ENCODE results near the gene DENR. TPM values are rescaled to one million over a fixed set of nuclear protein-coding genes. Genes with fewer than 3 reads are reported as not detected.

The DENR gene
- total RNA-seq, 1 donor from 2014 or later, result 23.5 TPM

DNA sequence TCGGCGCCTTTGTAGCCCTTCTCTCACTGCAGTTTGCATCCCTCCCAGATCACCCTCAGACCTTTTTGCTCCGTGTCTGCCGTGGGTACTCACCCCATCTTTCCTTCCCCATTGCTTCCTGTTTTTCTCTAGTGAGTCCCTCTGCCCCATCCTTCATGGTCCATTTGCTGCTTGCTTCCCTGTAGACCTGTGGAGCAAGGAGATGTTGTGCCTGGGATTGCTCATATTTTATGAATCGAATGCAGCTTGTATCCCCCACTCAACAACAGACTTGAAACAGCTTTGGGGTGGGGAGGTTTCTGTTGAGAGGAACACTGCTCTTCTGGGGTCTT, 661 bp downstream of the DENR start:
- Histone ChIP-seq H3K36me3 (peaks cover 34% of the 10 kb centered on the region), H3K27ac (replicated peaks) (peak overlapping the region; percentile 90), H3K27me3 (ENCODE audit: low read depth) (no peaks in the 10 kb centered on the region), H3K9me3 (replicated peaks) (no peaks in the 10 kb centered on the region), H3K4me3 (peak overlapping the region; percentile 96), H3K4me1 (peaks cover 21% of the 10 kb centered on the region)
- intact Hi-C loops (cut with micrococcal nuclease), result no loop called here
- no peak for DNase-seq
- TF ChIP-seq, protein P1, sequence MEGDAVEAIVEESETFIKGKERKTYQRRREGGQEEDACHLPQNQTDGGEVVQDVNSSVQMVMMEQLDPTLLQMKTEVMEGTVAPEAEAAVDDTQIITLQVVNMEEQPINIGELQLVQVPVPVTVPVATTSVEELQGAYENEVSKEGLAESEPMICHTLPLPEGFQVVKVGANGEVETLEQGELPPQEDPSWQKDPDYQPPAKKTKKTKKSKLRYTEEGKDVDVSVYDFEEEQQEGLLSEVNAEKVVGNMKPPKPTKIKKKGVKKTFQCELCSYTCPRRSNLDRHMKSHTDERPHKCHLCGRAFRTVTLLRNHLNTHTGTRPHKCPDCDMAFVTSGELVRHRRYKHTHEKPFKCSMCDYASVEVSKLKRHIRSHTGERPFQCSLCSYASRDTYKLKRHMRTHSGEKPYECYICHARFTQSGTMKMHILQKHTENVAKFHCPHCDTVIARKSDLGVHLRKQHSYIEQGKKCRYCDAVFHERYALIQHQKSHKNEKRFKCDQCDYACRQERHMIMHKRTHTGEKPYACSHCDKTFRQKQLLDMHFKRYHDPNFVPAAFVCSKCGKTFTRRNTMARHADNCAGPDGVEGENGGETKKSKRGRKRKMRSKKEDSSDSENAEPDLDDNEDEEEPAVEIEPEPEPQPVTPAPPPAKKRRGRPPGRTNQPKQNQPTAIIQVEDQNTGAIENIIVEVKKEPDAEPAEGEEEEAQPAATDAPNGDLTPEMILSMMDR (IDR thresholded peaks at IDR 0.05; ENCODE audit: borderline replicate concordance), result no peak

DNA sequence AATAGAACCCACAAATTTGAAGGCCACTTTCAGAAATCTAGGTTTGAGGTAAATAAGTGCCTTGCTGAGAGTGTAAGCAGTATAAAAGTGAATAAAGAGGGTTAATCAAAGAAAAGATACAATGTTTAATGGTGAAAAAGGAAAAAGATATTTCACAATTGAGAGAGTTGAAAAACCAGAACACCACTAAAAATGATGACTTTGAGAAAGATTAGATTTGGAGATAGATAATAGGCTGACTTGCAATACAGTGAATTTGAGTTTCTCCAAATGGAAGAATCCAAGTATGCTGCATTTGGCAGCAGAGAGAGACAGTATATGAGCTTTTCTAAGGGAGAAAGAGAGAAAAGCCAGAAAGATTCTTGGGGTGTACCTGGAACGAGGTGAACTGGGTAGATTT, 2.2 kb downstream of the DENR start:
- TF ChIP-seq, protein P1 (IDR thresholded peaks at IDR 0.05; ENCODE audit: borderline replicate concordance), result no peak
- intact Hi-C loops (cut with micrococcal nuclease), result no loop called here
- H3K9me3 ChIP-seq (replicated peaks), result no peaks in the 10 kb centered on the region
- peaks cover 44% of the 10 kb centered on the region for H3K36me3 ChIP-seq
- H3K27ac ChIP-seq (replicated peaks), result no peak overlapping the region
- H3K4me3 ChIP-seq, result no peak overlapping the region
- no peaks in the 10 kb centered on the region for H3K27me3 ChIP-seq (ENCODE audit: low read depth)
- H3K4me1 ChIP-seq, result peaks cover 21% of the 10 kb centered on the region
- DNase-seq, result no peak

DNA sequence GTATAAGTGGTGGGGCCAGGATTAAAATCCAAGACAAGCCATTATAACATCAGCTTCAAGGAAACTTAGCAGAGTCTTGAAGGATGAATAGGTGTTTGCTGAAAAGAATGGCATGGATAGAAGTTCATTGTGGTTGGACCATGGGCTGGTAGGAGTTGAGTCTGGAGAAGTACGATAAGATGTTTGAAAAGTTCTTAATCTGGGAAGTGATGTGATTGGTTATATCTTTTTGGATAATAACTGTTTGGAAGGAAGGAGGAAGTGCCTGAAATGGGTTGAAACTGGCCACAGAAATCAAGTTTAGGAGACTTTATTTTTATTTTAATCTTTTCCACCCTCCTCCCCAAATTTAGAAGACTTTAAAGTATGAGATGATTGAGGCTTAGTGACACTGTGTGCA, 4.9 kb downstream of the DENR start:
- Histone ChIP-seq H3K4me1 (peaks cover 15% of the 10 kb centered on the region), H3K4me3 (no peak overlapping the region), H3K36me3 (peaks cover 63% of the 10 kb centered on the region), H3K27ac (replicated peaks) (no peak overlapping the region), H3K9me3 (replicated peaks) (no peaks in the 10 kb centered on the region), H3K27me3 (ENCODE audit: low read depth) (no peaks in the 10 kb centered on the region)
- intact Hi-C loops (cut with micrococcal nuclease), result no loop called here
- TF ChIP-seq, protein P1 (IDR thresholded peaks at IDR 0.05; ENCODE audit: borderline replicate concordance), result no peak
- no peak for DNase-seq

DNA sequence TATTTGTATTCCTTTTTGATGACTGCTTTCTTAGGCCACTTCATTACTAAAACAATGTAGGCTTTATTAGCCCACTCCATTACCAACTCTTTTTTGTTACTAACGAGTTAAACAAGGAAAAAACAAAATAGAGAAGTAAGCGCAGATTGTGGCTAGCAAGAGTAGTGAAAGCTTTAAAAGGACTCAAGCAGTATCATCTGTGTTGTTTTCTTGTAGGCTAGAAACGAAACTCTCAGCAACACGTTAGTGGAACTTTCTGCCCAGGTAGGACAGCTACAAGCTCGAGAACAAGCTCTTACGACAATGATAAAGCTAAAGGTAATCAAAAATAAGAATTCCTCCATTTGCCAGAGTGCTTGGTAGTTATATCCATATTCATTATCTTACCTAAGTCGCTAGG, 32.9 kb downstream of the DENR start:
- H3K27ac ChIP-seq (replicated peaks), result no peak overlapping the region
- H3K36me3 ChIP-seq, result no peaks in the 10 kb centered on the region
- no peaks in the 10 kb centered on the region for H3K9me3 ChIP-seq (replicated peaks)
- H3K27me3 ChIP-seq (ENCODE audit: low read depth), result no peaks in the 10 kb centered on the region
- H3K4me1 ChIP-seq, result no peaks in the 10 kb centered on the region
- TF ChIP-seq, protein P1 (IDR thresholded peaks at IDR 0.05; ENCODE audit: borderline replicate concordance), result no peak
- intact Hi-C loops (cut with micrococcal nuclease), result no loop called here
- no peak overlapping the region for H3K4me3 ChIP-seq
- no peak for DNase-seq

DNA sequence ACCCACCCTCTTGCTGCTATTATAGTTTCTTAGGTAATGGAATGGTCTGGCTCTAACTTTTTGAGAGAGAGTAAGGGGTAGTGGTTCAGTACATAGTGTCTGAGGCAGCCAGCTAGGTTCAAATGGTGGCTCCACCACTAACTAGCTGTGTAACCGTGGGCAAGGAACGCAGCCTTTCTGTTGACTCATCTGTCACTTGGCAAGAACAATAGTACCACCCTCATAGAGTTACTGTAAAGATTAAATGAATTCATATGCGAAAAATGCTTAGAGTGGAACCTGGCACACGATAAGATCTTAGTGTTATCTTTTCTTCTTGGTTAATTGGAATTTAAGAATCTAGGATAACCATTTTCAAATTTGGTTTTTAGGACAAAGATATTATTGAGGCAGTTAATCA, 35.8 kb downstream of the DENR start:
- H3K36me3 ChIP-seq, result no peaks in the 10 kb centered on the region
- H3K4me1 ChIP-seq, result no peaks in the 10 kb centered on the region
- intact Hi-C loops (cut with micrococcal nuclease), result no loop called here
- H3K4me3 ChIP-seq, result no peak overlapping the region
- no peaks in the 10 kb centered on the region for H3K9me3 ChIP-seq (replicated peaks)
- TF ChIP-seq, protein P1 (IDR thresholded peaks at IDR 0.05; ENCODE audit: borderline replicate concordance), result no peak
- no peaks in the 10 kb centered on the region for H3K27me3 ChIP-seq (ENCODE audit: low read depth)
- DNase-seq, result no peak
- H3K27ac ChIP-seq (replicated peaks), result no peak overlapping the region

DNA sequence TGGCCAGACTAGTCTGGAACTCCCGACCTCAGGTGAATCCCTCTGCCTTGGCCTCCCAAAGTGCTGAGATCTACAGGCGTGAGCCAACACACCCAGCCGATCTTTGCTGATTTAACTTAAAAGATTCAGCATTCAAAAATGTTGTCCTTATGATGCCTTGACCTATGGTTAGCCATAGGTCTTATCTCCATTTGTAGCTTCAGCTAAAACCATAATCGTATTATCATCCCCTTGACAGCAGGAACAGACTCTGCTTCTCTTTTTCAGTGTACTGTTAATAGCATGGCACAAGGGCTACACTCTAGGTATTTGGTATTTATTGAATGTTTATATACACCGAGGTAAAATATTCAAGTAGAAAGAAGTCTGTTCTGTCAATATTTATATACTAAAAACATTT, 37.0 kb downstream of the DENR start:
- H3K27me3 ChIP-seq (ENCODE audit: low read depth), result no peaks in the 10 kb centered on the region
- no peak for DNase-seq
- intact Hi-C loops (cut with micrococcal nuclease), result loop anchor here (10.0 kb wide), 1 partner anchor 165 kb away; no protein-coding TSS in a partner anchor

More for the DNA sequence above, 37.0 kb downstream of the DENR start:
- no peak overlapping the region for H3K27ac ChIP-seq (replicated peaks)
- TF ChIP-seq, protein P1 (IDR thresholded peaks at IDR 0.05; ENCODE audit: borderline replicate concordance), result no peak
- H3K36me3 ChIP-seq, result no peaks in the 10 kb centered on the region
- no peaks in the 10 kb centered on the region for H3K9me3 ChIP-seq (replicated peaks)
- H3K4me1 ChIP-seq, result peaks cover 4% of the 10 kb centered on the region
- H3K4me3 ChIP-seq, result no peak overlapping the region

All from left ventricle myocardium inferior (tissue), 1 donor.